ENCODE data around the gene FBL. TPM values are rescaled to one million over a fixed set of nuclear protein-coding genes. Genes with fewer than 3 reads are reported as not detected.

The FBL gene
- total RNA-seq, 1 donor from 2014 or later, result 135 TPM

DNA sequence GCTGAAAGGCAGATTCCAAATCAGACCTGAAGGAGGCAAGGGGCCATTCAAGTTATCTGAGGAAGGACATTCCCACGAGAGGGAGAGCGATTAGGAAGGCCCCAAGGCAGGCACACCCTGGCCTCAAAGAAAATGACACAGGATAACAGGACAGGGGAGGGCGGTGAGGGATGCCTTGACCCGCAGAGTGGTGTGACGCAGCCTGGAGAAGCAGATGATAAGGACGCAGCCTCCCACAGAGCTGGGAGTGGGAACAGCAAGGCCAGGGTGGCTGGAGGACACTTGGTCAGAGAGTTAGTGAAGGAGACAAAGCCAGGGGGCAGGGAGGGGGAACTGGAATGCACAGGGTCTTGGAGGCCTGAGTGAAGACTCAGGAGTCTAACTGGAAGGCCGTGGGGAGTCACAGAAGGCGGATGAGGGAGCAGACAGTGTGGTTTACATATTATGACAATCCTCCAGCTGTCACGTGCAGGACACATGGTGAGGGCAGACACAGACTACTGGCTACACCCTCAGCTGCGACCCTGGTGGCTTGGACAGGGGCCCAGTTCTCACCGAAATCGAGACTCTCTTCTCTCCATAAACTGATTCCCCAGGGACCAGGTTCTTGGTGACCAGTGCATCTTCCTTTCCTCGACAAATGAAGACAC is 6.4 kb downstream of the FBL start:
- H3K4me1 Mint-ChIP-seq (ENCODE audit: low read depth, unreplicated experiment), result peaks cover 26% of the 10 kb centered on the region
- Histone ChIP-seq H2AFZ (ENCODE audit: low read depth, low read length) (no peak overlapping the region), H3K4me3 (ENCODE audit: insufficient read depth, low read depth, low read length) (no peak overlapping the region), H3K79me2 (ENCODE audit: insufficient read depth, low read length) (peaks cover 64% of the 10 kb centered on the region), H3K4me1 (ENCODE audit: insufficient read depth, low read length) (peaks cover 10% of the 10 kb centered on the region), H4K20me1 (ENCODE audit: insufficient read depth, low read length) (peaks cover 44% of the 10 kb centered on the region), H3K27ac (ENCODE audit: low read depth, low read length) (no peak overlapping the region), H3K36me3 (ENCODE audit: insufficient read depth, low read length) (peaks cover 41% of the 10 kb centered on the region), H3K9ac (ENCODE audit: low read length) (no peak overlapping the region), H3K4me2 (ENCODE audit: low read length) (no peak overlapping the region), H3K9me3 (ENCODE audit: insufficient read depth, low read depth, low read length) (no peaks in the 10 kb centered on the region), H3K27me3 (ENCODE audit: insufficient read depth, low read length) (no peaks in the 10 kb centered on the region)
- H3K27me3 Mint-ChIP-seq (ENCODE audit: low read depth, unreplicated experiment), result no peaks in the 10 kb centered on the region
- no peak overlapping the region for H3K27ac Mint-ChIP-seq (ENCODE audit: unreplicated experiment)
- DNase-seq (ENCODE audit: low read depth), result no peak
- H3K36me3 Mint-ChIP-seq (ENCODE audit: low read depth, unreplicated experiment), result peaks cover 7% of the 10 kb centered on the region
- TF ChIP-seq EZH2 (IDR thresholded peaks at IDR 0.05; ENCODE audit: insufficient read depth, low read length), result no peak
- TF ChIP-seq, protein P1, sequence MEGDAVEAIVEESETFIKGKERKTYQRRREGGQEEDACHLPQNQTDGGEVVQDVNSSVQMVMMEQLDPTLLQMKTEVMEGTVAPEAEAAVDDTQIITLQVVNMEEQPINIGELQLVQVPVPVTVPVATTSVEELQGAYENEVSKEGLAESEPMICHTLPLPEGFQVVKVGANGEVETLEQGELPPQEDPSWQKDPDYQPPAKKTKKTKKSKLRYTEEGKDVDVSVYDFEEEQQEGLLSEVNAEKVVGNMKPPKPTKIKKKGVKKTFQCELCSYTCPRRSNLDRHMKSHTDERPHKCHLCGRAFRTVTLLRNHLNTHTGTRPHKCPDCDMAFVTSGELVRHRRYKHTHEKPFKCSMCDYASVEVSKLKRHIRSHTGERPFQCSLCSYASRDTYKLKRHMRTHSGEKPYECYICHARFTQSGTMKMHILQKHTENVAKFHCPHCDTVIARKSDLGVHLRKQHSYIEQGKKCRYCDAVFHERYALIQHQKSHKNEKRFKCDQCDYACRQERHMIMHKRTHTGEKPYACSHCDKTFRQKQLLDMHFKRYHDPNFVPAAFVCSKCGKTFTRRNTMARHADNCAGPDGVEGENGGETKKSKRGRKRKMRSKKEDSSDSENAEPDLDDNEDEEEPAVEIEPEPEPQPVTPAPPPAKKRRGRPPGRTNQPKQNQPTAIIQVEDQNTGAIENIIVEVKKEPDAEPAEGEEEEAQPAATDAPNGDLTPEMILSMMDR (IDR thresholded peaks at IDR 0.05; ENCODE audit: insufficient read depth, low read depth, low read length), result no peak
- H3K4me3 Mint-ChIP-seq (ENCODE audit: unreplicated experiment), result no peak overlapping the region
- no peaks in the 10 kb centered on the region for H3K9me3 Mint-ChIP-seq (ENCODE audit: unreplicated experiment)
- FAIRE-seq, result no peak

DNA sequence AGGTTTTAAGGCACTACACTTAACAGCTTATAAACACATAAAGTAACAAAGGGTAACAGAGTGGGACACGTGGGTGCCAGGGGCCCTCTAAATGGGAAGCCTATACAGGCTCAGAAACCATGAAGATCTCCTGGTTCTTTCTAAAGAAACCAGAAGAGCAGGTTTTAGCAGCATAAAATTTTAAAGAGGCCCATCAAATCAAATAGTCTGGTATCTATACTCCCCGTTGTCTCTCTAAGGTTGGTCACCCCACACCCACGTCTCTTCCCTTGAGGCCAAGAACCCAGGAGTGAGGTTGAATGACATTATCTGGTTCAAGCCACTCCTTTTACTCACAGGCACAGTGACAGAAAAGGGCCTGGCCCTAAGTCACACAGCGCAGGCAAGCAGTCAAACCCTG is 7.6 kb downstream of the FBL start:
- H3K4me3 Mint-ChIP-seq (ENCODE audit: unreplicated experiment), result no peak overlapping the region
- Histone ChIP-seq H3K79me2 (ENCODE audit: insufficient read depth, low read length) (peaks cover 52% of the 10 kb centered on the region), H3K27ac (ENCODE audit: low read depth, low read length) (no peak overlapping the region), H3K4me1 (ENCODE audit: insufficient read depth, low read length) (peaks cover 8% of the 10 kb centered on the region), H3K4me3 (ENCODE audit: insufficient read depth, low read depth, low read length) (no peak overlapping the region), H2AFZ (ENCODE audit: low read depth, low read length) (no peak overlapping the region), H3K4me2 (ENCODE audit: low read length) (no peak overlapping the region), H3K9me3 (ENCODE audit: insufficient read depth, low read depth, low read length) (no peaks in the 10 kb centered on the region), H3K27me3 (ENCODE audit: insufficient read depth, low read length) (no peaks in the 10 kb centered on the region), H4K20me1 (ENCODE audit: insufficient read depth, low read length) (peaks cover 32% of the 10 kb centered on the region), H3K36me3 (ENCODE audit: insufficient read depth, low read length) (peaks cover 47% of the 10 kb centered on the region), H3K9ac (ENCODE audit: low read length) (no peak overlapping the region)
- H3K36me3 Mint-ChIP-seq (ENCODE audit: low read depth, unreplicated experiment), result peaks cover 9% of the 10 kb centered on the region
- H3K27me3 Mint-ChIP-seq (ENCODE audit: low read depth, unreplicated experiment), result no peaks in the 10 kb centered on the region
- TF ChIP-seq EZH2 (IDR thresholded peaks at IDR 0.05; ENCODE audit: insufficient read depth, low read length), result no peak
- TF ChIP-seq, protein P1 (IDR thresholded peaks at IDR 0.05; ENCODE audit: insufficient read depth, low read depth, low read length), result no peak
- H3K9me3 Mint-ChIP-seq (ENCODE audit: unreplicated experiment), result no peaks in the 10 kb centered on the region
- peaks cover 20% of the 10 kb centered on the region for H3K4me1 Mint-ChIP-seq (ENCODE audit: low read depth, unreplicated experiment)
- no peak overlapping the region for H3K27ac Mint-ChIP-seq (ENCODE audit: unreplicated experiment)
- DNase-seq (ENCODE audit: low read depth) (no peak), FAIRE-seq (no peak)

DNA sequence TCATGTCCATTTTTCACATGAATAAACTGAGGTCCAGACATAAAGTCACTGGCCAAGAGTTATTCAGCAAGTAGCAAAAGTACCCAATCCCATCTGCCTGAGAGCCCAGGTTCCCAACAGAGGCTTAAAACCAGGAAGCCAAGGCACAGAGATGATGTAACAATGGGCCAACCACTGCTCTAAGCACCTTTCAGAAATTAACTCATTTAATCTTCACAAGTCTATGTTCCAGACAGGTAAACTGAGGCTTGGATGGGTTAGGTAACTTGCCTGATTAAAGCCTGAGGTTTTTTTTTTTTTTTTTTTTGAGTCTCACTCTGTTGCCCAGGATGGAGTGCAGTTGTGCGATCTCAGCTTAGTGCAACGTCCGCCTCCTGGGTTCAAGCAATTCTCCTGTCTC is 8.2 kb downstream of the FBL start:
- Histone ChIP-seq H3K36me3 (ENCODE audit: insufficient read depth, low read length) (peaks cover 47% of the 10 kb centered on the region), H3K27ac (ENCODE audit: low read depth, low read length) (no peak overlapping the region), H3K4me2 (ENCODE audit: low read length) (no peak overlapping the region), H3K27me3 (ENCODE audit: insufficient read depth, low read length) (no peaks in the 10 kb centered on the region), H3K9me3 (ENCODE audit: insufficient read depth, low read depth, low read length) (no peaks in the 10 kb centered on the region), H4K20me1 (ENCODE audit: insufficient read depth, low read length) (peaks cover 27% of the 10 kb centered on the region), H3K79me2 (ENCODE audit: insufficient read depth, low read length) (peaks cover 50% of the 10 kb centered on the region), H3K4me1 (ENCODE audit: insufficient read depth, low read length) (peaks cover 8% of the 10 kb centered on the region), H3K4me3 (ENCODE audit: insufficient read depth, low read depth, low read length) (no peak overlapping the region), H2AFZ (ENCODE audit: low read depth, low read length) (no peak overlapping the region), H3K9ac (ENCODE audit: low read length) (no peak overlapping the region)
- Mint-ChIP-seq H3K4me3 (ENCODE audit: unreplicated experiment) (no peak overlapping the region), H3K9me3 (ENCODE audit: unreplicated experiment) (no peaks in the 10 kb centered on the region), H3K27me3 (ENCODE audit: low read depth, unreplicated experiment) (no peaks in the 10 kb centered on the region), H3K4me1 (ENCODE audit: low read depth, unreplicated experiment) (peaks cover 18% of the 10 kb centered on the region), H3K27ac (ENCODE audit: unreplicated experiment) (no peak overlapping the region), H3K36me3 (ENCODE audit: low read depth, unreplicated experiment) (peaks cover 9% of the 10 kb centered on the region)
- FAIRE-seq (no peak), DNase-seq (ENCODE audit: low read depth) (no peak)
- no peak for TF ChIP-seq EZH2 (IDR thresholded peaks at IDR 0.05; ENCODE audit: insufficient read depth, low read length)
- TF ChIP-seq, protein P1 (IDR thresholded peaks at IDR 0.05; ENCODE audit: insufficient read depth, low read depth, low read length), result no peak

Data from astrocyte (in vitro differentiated cells and primary cell).